Effector memory CD4-positive, alpha-beta T cell (primary cell): Measurements from ENCODE around the gene HCLS1.
"Not testable (repeated sequence)": the region's sequence is repeated elsewhere in the genome, so short reads cannot be mapped to it uniquely, and the experiment has no call there.

ENCODE experiments used
- DNase-seq, 3 donors: peaks; one replicate each; pipeline ENCODE4 v3.0.0-alpha.2; 2020
- H3K27ac ChIP-seq: 2 replicates; pipeline ENCODE4 v1.7.0; 2013; ENCODE audit warnings: mild to moderate bottlenecking, low read length, moderate library complexity; ENCODE audit not compliant: insufficient read depth, poor library complexity, severe bottlenecking
- H3K27me3 ChIP-seq: replicated peaks from 2 replicates; pipeline ENCODE4 v1.7.0; 2013; ENCODE audit warnings: mild to moderate bottlenecking, low read length; ENCODE audit not compliant: insufficient read depth, control insufficient read depth, poor library complexity, severe bottlenecking
- H3K36me3 ChIP-seq: 2 replicates; pipeline ENCODE4 v1.7.0; 2013; ENCODE audit warnings: mild to moderate bottlenecking, low read length, moderate library complexity; ENCODE audit not compliant: control insufficient read depth, insufficient read depth
- H3K4me1 ChIP-seq: 2 replicates; pipeline ENCODE4 v1.7.0; 2013; ENCODE audit warnings: low read length, mild to moderate bottlenecking; ENCODE audit not compliant: control insufficient read depth, insufficient read depth, poor library complexity, severe bottlenecking
- H3K4me3 ChIP-seq: 2 replicates; pipeline ENCODE4 v1.7.0; 2013; ENCODE audit warnings: low read length, low read depth, mild to moderate bottlenecking; ENCODE audit not compliant: insufficient read depth, poor library complexity, severe bottlenecking
- H3K9me3 ChIP-seq: 2 replicates; pipeline ENCODE4 v1.7.0; 2013; ENCODE audit warnings: mild to moderate bottlenecking, low read length, moderate library complexity; ENCODE audit not compliant: control insufficient read depth

Gene HCLS1

DNA sequence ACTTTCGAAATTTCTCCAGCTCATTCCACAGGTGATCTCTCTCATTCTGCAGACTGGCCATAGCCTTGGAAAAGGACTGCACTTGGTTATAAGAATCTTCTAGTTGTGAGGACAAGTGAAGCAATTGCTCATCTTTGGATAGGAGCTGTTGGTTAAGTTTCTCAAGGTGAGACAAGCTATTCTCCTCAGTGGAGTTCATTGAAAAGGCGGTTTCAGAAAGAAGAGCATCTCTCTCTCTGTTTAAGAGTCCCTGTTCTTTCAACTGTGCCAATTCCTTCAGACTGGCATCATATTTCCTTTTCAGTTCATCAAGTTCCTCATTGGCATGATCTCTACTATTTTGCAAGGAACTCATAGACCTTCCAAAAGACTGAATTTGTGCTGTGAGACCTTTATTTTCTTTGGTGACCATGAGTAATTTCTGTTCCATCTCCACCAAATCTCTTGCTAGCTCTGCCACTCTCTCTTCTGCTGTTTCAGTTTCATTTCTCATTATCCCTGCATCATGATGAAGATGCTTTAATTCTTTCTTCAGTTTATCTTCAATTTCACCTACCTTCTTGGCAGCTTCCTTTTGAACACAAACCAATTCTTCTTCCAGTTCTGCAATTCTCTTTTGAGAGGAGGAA, 30.2 kb upstream of the HCLS1 start:
- Histone ChIP-seq H3K27ac (no peak overlapping the region), H3K36me3 (peaks cover 35% of the 10 kb centered on the region), H3K4me3 (no peak overlapping the region), H3K9me3 (no peaks in the 10 kb centered on the region), H3K27me3 (no peaks in the 10 kb centered on the region), H3K4me1 (no peaks in the 10 kb centered on the region)
- DNase-seq, result no peak

DNA sequence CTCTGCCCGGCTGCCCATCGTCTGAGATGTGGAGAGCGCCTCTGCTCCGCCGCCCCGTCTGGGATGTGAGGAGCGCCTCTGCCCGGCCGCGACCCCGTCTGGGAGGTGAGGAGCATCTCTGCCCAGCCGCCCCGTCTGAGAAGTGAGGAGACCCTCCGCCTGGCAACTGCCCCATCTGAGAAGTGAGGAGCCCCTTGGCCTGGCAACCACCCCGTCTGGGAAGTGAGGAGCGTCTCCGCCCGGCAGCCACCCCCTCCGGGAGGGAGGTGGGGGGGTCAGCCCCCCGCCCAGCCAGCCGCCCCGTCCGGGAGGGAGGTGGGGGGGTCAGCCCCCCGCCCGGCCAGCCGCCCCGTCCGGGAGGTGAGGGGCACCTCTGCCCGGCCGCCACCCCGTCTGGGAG, 28.0 kb upstream of the HCLS1 start:
- peaks cover 35% of the 10 kb centered on the region for H3K36me3 ChIP-seq
- not testable (repeated sequence) for DNase-seq, H3K4me3 ChIP-seq, H3K9me3 ChIP-seq, H3K27ac ChIP-seq, H3K4me1 ChIP-seq, H3K27me3 ChIP-seq

DNA sequence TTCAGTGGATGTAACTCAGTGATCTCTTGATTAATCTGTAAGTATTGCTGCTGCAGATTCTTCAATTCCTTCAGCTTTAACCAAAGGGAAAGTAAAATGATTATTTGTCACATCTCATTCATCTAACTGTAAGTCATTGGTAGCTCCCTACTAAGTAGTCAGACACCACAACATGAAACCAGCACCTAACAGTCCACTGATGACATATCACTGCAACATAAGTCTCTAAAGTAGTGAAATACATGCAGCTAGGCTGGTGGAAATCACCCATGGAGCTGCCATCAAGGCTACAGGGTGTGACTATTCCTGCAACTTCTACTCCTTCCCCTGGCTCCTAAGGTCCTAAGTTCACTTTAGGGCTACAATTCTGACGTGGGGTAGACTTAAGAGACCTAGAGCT, 21.1 kb upstream of the HCLS1 start:
- Histone ChIP-seq H3K27me3 (no peaks in the 10 kb centered on the region), H3K27ac (no peak overlapping the region), H3K4me3 (no peak overlapping the region), H3K36me3 (peaks cover 52% of the 10 kb centered on the region), H3K9me3 (no peaks in the 10 kb centered on the region), H3K4me1 (no peaks in the 10 kb centered on the region)
- DNase-seq, result no peak

DNA sequence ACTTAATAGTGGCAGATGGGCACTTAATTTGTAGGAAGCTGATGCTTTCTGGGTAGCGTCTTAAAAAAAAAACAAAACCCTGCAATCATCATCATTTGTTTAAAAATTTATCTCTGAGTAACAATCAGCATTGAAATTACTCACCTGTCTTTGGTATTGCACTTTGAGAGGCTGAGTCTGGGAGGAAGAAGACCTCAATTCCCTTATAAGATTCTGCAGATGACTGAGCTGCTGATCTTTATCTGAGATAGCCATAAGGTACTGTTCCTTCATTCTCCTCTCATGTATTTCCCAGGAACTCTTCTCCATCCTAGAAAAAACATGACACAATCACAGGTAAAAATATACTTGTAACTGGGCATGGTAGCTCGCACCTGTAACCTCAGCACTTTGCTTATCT, 16.4 kb upstream of the HCLS1 start:
- no peaks in the 10 kb centered on the region for H3K4me1 ChIP-seq
- DNase-seq, result no peak
- H3K9me3 ChIP-seq, result no peaks in the 10 kb centered on the region
- H3K36me3 ChIP-seq, result peaks cover 69% of the 10 kb centered on the region
- no peak overlapping the region for H3K27ac ChIP-seq
- H3K4me3 ChIP-seq, result no peak overlapping the region
- no peaks in the 10 kb centered on the region for H3K27me3 ChIP-seq

DNA sequence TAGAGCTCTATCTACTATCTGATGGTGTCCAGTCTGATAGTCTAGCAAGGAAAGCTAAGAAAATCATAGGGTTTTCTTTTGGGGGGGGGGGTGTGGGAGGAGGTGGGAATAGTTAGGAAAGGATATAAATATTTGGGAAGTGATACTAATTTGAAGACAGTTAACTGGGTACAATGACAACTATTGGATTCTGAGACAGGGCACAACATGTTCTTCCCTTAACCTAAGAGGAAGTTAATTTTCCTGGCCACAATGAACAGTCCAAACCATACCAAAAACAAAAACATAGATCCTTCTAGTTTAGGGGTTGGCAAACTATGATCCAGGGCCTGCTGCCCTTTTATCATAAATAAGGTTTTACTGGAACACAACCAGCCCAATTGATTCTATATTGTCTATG, 10.0 kb upstream of the HCLS1 start:
- Histone ChIP-seq H3K4me3 (no peak overlapping the region), H3K27me3 (no peaks in the 10 kb centered on the region), H3K4me1 (no peaks in the 10 kb centered on the region), H3K9me3 (no peaks in the 10 kb centered on the region), H3K27ac (no peak overlapping the region), H3K36me3 (peaks cover 61% of the 10 kb centered on the region)
- no peak for DNase-seq

DNA sequence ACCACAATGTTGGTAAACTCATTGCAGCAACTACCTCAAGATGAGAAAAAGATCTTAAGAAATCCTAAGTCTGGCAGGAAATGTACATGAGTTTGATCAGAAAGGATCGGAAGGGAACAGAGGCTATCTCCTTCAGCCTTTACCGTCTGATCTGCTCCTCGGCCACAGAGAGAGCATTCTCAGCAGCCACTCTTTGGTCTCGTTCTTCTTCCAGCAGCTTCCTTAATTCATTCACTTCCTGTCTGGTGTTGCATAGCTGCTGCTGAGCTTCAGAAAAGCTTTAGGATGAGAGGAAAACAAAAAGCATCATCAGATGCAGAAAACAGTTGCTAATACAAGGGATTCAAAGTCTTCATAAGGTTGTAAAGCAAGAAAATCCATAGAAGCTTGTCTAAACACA, 6.6 kb upstream of the HCLS1 start:
- H3K4me3 ChIP-seq, result no peak overlapping the region
- H3K27ac ChIP-seq, result no peak overlapping the region
- no peaks in the 10 kb centered on the region for H3K4me1 ChIP-seq
- H3K27me3 ChIP-seq, result no peaks in the 10 kb centered on the region
- no peak for DNase-seq
- peaks cover 60% of the 10 kb centered on the region for H3K36me3 ChIP-seq
- no peaks in the 10 kb centered on the region for H3K9me3 ChIP-seq

DNA sequence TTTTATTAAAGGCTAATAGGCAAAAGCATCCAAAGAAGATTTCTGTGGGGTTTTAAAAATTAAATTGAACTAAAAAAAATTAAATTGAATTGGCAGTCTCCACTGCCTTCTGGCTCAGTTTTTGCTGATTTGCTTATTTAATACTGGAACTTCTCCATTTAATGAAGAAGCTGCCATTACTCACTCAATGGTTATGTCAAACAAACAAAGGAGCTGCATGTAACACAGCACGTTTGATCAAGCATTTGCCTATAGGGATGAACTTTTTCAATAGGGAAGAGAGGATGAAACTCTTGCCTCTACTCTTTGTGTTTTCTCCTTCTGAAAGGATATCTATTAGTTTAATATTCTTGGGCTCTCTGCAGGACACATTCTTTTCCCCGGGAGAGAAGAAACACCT, 4.8 kb upstream of the HCLS1 start:
- peaks cover 60% of the 10 kb centered on the region for H3K36me3 ChIP-seq
- DNase-seq, result no peak
- H3K9me3 ChIP-seq, result no peaks in the 10 kb centered on the region
- no peak overlapping the region for H3K4me3 ChIP-seq
- no peak overlapping the region for H3K27ac ChIP-seq
- H3K4me1 ChIP-seq, result peaks cover 8% of the 10 kb centered on the region
- H3K27me3 ChIP-seq, result no peaks in the 10 kb centered on the region

DNA sequence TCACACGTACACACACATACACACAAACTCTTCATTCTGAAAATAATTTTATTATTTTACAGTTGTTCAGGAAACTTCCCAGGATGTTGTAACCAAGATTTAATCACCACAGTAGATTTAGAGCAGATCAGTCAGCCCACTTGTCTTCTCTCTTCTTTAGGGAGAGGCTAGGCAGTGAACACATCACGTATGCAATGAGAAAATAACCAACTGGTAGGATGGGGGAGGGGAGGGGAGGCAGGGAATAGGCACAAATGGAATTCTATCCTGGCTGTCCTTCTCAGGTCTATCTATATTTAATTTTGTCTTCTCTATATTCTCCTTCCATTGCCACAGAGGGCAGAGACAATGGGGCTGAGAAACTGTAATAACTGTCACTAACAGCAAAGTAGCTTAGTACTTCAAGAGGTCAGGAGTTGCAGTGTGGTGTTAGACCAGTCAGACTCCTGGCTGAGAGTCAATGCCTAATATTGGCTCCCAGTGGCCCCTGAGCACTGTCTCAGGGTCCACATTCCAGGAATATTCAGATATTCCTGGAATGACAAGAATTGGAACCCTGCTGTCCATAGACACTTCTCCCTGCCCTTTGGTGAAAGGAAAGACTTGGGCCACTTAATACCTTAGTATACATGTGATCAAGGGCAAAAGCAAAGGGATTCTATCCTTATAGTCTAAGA, 2.6 kb upstream of the HCLS1 start:
- H3K36me3 ChIP-seq, result peaks cover 46% of the 10 kb centered on the region

DNA sequence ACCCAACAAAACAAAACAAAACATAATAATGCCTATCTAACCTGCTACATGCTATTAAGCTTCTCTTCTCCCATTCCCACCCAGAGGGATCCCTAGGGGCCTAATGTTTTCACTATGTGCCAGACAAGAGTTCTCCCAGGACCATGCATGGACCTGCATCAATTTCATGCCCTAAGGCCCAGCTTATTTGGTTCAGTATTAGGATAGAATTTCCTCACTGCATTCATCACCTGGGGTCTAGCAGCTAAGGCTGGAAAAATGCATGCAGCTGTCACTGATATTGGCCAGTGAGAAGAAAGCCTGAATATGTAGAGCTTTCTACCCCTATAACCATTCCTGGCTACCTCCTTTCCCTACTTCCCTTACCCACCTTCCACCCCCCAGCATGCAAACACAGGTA, 2.0 kb upstream of the HCLS1 start:
- peaks cover 45% of the 10 kb centered on the region for H3K36me3 ChIP-seq
- H3K4me3 ChIP-seq, result no peak overlapping the region
- no peaks in the 10 kb centered on the region for H3K27me3 ChIP-seq
- H3K4me1 ChIP-seq, result peaks cover 30% of the 10 kb centered on the region
- no peaks in the 10 kb centered on the region for H3K9me3 ChIP-seq
- H3K27ac ChIP-seq, result no peak overlapping the region
- no peak for DNase-seq

More for the DNA sequence above, 2.6 kb upstream of the HCLS1 start:
- H3K4me1 ChIP-seq, result peaks cover 24% of the 10 kb centered on the region
- no peak overlapping the region for H3K4me3 ChIP-seq
- no peak overlapping the region for H3K27ac ChIP-seq
- no peaks in the 10 kb centered on the region for H3K9me3 ChIP-seq
- DNase-seq, result no peak
- no peaks in the 10 kb centered on the region for H3K27me3 ChIP-seq

DNA sequence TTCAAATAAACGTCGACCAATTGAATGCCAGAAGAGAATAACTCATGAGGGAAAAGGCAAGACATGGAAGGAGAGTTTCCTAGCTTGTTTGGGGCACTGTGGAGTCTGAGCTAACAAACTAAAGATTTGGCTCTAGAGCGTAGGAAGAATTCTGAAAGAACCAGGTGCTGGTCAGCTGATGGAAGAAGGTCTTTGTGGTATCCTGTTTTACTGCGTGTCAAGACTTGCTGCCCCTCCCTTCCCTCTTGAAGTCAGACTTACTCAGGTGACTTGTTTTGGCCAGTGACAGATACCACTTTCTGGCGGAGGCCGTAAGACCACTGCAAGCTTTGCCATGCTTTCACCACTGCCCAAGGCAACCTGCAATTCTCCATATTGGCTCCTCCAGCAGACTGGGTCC, 673 bp upstream of the HCLS1 start:
- Histone ChIP-seq H3K4me1 (peaks cover 38% of the 10 kb centered on the region), H3K36me3 (peaks cover 45% of the 10 kb centered on the region), H3K27me3 (no peaks in the 10 kb centered on the region), H3K9me3 (no peaks in the 10 kb centered on the region), H3K27ac (peak overlapping the region; percentile 88), H3K4me3 (no peak overlapping the region)
- no peak for DNase-seq
